GM19372 (cell line): Measurements from ENCODE around the gene GPSM1.

Source experiments
- ATAC-seq: cut with Tn5 transposase; IDR thresholded peaks from one replicate; pipeline ENCODE4 v1.9.1; 2021; ENCODE audit warnings: mild to moderate bottlenecking, low read depth, moderate library complexity; ENCODE audit not compliant: unreplicated experiment

The GPSM1 gene

DNA sequence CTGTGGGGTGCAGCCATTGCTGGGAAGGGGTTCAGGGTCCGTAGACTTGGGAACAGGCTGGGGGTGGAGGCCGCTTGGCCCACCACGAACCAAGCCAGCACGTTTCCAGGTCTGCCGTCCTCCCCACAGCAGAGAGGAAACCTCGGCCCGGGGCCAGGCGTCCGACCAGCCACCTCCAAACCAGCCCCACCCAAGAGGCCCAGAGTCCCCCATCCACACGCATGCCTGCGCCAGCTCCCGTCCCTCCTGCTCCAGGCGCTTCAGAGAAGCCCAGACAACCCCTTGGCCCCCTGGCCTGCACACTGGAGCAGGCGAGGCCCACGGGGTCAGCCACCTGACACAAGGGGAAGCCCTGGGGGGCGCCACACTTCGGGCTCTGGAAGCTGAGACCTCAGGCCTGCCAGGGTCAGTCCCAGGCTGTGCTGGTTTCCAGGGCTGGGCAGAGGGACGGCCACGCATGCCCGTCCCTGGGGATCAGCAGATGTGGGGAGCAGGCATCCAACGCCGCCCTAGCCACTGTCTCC is 29.9 kb downstream of the GPSM1 start:
- no peak for ATAC-seq

DNA sequence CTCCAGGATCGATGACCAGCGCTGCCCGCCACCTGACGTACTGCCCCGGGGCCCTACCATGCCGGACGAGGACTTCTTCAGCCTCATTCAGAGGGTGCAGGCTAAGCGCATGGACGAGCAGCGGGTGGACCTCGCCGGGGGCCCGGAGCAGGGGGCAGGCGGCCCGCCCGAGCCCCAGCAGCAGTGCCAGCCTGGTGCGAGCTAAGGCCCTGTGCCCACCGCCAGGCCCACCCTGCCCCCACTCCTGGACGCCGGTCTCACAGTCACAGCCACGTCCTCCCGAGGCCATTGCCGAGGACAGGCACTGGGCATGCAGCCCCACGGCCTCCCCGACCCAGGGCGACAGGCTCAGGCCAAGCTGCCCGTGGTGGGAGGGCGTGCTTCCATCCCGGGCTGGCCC is 30.7 kb downstream of the GPSM1 start:
- ATAC-seq = no peak

GRCh38 chr9:136358888-136359287 is 31.5 kb downstream of the GPSM1 start:
- ATAC-seq = no peak

- no peak for ATAC-seq
These were observed 32.7 kb downstream of the GPSM1 start for GRCh38 chr9:136359774-136360718.

DNA sequence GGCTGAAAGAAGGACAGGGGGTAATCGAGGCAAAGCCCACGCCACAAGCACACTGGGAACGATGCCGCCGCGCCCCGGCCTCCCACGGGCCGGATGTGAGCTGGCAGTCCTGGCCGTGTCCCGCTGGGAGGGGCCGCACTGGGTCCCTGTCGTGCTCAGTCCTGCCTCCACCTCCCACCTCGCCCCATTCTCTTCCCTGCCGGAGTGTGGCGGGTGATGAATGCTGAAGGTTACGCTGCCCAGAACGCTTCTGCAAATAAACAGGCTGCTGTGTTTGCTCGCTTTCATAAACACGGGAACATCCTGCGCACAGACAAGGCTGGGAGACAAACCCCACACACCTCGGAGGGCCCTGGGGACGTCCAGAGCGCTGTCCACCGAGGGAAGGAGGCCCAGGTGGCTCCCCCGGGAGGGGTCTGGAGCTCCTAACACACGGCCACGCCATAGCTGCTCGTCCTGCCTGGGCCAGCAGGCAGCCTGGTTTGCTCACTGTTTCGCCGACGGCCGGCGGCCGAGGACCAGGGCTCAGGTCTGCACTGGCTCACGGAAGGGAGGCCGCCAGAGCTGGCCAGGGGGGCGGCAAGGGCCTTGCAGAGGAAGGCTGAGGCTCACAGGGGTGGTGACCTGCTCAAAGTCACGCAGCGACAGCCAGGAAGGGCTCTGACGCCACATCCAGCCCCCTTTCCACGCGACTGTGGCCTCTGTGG is 33.9 kb downstream of the GPSM1 start:
- no peak for ATAC-seq

- ATAC-seq = no peak
These were observed 34.6 kb downstream of the GPSM1 start for GRCh38 chr9:136361754-136362449.

- ATAC-seq = no peak
These were observed 35.1 kb downstream of the GPSM1 start for GRCh38 chr9:136362450-136362784.

DNA sequence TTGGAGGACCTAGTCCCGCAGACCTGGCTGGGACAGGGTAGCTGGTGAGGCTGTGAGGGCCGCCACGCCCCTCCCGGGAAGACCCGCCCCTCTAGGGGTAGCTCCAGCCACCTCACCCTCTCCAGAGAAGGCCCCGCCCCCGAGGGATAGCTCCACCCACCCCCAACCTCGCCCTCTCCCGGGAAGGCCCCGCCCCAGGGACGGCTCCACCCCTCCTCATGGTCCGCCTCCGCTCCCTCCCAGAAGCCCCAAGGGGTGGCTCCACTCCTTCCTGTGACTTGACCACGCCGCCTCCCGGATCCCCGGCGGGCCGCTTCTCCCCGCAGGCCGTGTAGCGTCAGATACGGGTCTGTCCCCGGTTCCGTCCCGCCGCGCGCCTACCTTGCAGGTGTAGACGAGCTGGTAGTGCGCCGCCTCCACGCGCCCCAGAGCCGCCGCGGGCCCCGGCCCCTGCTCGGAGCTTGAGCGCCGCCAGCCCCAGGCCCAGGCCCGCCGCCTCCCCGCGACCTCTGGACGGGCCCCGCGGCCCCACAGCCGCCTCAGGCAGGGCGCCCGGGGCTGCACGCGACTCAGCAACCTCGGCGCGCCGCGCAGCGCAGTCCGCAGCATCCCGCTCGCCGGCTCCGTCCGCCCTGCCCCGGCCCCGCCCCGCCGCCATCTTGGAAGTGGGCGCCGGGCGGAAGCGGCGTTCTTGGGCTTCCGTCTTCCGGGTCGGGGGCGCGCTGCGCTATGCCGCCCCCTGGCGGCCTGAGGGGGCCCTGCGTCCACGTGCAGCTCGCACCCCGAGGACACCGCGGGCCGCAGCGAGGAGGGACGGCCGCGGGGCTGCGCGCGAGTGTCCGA is 36.0 kb downstream of the GPSM1 start, which contains the start of gene DNLZ:
Gene DNLZ, minus strand, starts transcription at position 639 of the 843 bp plus-strand sequence. Its CDS starts 30 bp downstream, at position 609.
- ATAC-seq = peak; percentile 77

GRCh38 chr9:136363949-136364748 is 36.8 kb downstream of the GPSM1 start:
- ATAC-seq = peak; percentile 5

DNA sequence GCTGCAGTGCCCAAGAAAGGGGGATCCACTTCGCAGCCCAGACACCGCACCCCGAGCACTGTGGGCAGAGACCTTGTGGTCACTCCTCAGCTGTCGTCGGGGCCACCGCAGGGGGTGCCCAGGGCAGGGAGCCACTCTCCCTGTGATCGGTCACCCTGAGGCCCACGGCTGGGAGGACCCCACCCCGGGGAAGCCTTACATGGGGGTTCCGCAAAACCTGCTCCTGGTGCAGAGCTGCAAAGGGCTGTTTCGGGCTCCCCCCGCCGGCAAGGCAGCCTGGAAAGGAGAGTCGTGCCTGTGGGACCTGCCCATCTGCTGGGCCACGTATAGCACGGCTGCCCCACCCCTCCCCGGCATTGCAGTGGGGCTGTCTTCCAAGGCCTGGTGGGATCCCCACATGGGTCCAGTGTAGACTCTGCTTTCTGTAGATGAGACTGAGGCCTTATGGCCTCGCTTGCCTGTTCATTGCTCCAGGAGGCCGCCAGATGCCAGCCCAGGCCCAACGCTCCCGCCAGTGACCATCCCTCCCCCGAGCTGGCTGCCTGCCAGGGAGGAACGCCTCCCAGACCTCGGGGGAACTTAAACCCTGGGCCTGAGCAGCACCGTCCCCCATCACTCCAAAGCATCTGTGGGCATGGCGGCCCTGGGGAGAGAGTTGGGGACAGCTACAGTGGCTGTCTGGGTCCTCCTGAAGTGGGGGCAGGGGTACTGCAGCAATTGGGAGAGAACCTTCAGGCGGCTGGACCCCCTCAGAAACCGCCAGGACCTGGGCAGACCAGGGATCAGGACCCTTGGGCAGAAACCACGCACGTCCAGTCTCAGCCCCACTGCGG is 37.8 kb downstream of the GPSM1 start:
- no peak for ATAC-seq

DNA sequence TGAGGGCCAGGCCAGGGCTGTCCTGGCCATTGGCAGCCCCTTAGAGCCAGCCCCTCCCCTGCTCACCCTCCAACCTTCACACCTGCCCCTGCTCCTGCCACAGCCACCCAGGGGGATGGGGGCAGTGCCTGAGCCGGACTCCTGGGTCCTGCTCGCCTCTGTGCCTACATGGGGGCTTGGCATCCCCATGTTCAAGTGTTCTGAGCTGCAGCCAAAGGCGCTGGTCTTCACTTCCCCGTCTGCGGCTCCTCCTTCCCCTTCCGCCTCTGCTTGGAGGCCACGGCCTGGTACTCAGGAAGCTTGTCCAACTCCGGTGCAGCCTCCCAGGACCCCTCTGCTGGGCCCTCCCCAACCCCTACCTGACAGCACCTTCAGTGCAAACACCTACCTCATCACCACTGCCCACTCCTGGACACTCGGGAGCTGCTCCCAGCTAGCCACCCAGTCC is 38.5 kb downstream of the GPSM1 start:
- no peak for ATAC-seq

GRCh38 chr9:136366826-136367225 is 39.5 kb downstream of the GPSM1 start:
- ATAC-seq = no peak

DNA sequence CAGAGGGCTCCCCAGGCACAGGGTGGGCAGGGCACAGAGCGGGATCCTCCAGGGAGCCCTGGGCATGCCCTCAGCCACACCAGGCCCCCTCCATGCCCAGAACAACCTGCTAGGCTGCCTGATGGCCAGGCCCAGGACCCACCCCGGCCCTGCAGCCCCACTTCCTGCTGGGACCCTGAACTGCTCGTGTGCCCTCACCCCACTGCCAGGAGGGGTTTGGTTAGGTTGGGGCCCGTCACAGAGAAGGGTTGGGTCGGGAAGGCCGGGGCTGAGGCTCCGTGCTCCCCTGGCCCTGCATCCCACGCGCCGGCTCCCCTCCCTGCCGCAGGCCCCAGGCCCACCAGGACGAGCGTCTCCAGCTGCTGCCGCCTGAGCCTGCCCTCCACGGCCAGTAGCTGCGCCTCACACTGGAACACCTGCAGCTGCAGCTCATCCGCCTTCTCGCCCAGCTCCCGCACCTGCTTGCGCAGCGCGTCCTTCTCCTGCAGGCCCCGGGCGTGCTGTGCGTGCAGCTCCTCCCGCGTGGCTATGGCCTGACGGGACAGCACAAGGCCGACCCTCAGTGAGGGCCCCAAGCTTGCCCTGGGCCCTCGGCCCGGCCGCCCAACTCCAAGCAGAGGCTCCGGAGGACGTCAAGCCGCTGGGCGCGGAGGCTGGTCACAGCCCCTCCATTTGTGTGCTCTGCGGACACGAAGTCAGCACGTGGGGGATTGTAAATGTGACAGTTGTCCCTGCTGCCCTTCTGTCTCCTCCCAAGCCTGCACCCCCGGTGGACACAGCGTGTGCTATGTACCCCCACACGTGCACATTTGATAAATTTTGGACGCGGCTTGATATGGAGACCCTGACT is 40.2 kb downstream of the GPSM1 start:
- no peak for ATAC-seq

GRCh38 chr9:136368190-136368589 is 40.9 kb downstream of the GPSM1 start:
- ATAC-seq = no peak

DNA sequence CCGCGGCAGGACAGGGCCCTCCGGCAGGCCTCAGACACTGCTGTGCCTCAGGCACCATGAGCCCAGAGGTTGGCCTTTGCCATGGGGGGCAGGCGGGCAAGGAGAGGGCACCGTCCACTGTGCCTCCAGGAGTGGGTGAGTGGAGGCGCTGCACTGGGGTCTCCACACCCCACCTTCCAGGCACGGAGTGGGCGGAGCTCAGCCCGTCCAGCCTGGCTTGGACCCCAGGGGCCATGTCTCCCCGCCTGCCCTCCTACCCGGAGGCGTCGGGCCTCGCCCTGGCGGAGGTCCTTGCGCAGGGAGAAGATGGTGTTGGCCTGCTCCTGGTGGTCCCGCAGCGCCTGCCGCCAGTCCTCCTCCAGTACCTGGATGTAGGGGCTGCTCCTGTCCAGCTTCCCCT is 42.7 kb downstream of the GPSM1 start:
- ATAC-seq = no peak

- no peak for ATAC-seq
These were observed 43.6 kb downstream of the GPSM1 start for GRCh38 chr9:136370687-136371532.

DNA sequence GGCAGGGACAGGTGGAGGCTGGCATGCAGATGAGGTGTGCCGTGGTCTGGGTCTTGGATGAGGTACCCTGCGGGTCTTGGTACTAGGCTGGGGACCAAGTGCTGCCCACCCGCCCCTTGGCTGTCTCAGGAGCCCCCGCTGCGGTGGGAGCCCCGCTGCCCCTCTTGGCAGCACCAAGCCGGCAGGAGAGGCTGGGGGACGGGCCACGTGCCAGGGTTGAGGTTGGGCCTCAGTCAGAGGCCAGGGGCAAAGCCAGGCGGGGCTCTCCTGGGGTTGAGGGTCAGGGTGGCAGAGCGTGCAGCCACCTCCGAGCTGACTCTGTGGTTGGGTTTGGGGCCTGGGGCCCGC is 44.2 kb downstream of the GPSM1 start:
- ATAC-seq = no peak
